CD4-positive, alpha-beta T cell (primary cell): ENCODE data around the gene LRIT3. TPM values are rescaled to one million over a fixed set of nuclear protein-coding genes. Genes with fewer than 3 reads are reported as not detected.

Experiments
- ATAC-seq: fragments of 200-7000 bp; cut with Tn5 transposase; one replicate; pipeline ENCODE4 v1.10.0; 2022; ENCODE audit warnings: mild to moderate bottlenecking; ENCODE audit not compliant: poor library complexity
- CTCF ChIA-PET: fragments of 350-600 bp; sonication (Branson Sonifier 250); formaldehyde crosslinking; loops from one replicate; lab custom pipeline; 2021; ENCODE audit warnings: antibody characterized with exemption, inconsistent platforms; lab: Charles Lee
- POLR2A ChIA-PET: fragments of 350-600 bp; sonication (Branson Sonifier 250); formaldehyde crosslinking; loops from one replicate; lab custom pipeline; 2021; ENCODE audit warnings: antibody characterized with exemption, inconsistent platforms; lab: Charles Lee
- DNase-seq, 14 experiments: peaks; one replicate each; pipeline ENCODE4 v3.0.0-alpha.2; 2013 to 2020; ENCODE audit warnings: mixed read lengths in 2 of 14
- H3K27ac ChIP-seq, 2 donors: one replicate each; pipeline versions ENCODE4 v1.5.1 to v1.7.0; 2013; ENCODE audit warnings: low read length in 2 of 2, low read depth in 1 of 2, mild to moderate bottlenecking in 1 of 2
- H3K27me3 ChIP-seq, 2 experiments: 1 replicate in 1 of 2; 2 replicates in 1 of 2; pipeline versions ENCODE4 v1.6.1 to v1.7.0; 2013; ENCODE audit warnings: low read length in 2 of 2, control low read depth in 1 of 2, mild to moderate bottlenecking in 1 of 2, moderate library complexity in 1 of 2; ENCODE audit not compliant: insufficient read depth in 2 of 2, control insufficient read depth in 1 of 2
- H3K36me3 ChIP-seq: one replicate; pipeline ENCODE4 v1.6.1; 2013; ENCODE audit warnings: low read length, control low read depth; ENCODE audit not compliant: insufficient read depth
- H3K4me1 ChIP-seq: one replicate; pipeline ENCODE4 v1.6.1; 2013; ENCODE audit warnings: low read length, control low read depth; ENCODE audit not compliant: insufficient read depth
- H3K4me3 ChIP-seq: one replicate; pipeline ENCODE4 v1.5.1; 2013; ENCODE audit warnings: mild to moderate bottlenecking, low read length, moderate library complexity
- H3K9me3 ChIP-seq, 2 experiments: 1 replicate in 1 of 2; 2 replicates in 1 of 2; pipeline versions ENCODE4 v1.6.1 to v1.7.0; 2013; ENCODE audit warnings: low read length in 2 of 2, mild to moderate bottlenecking in 2 of 2, control low read depth in 1 of 2, moderate library complexity in 1 of 2; ENCODE audit not compliant: control insufficient read depth in 1 of 2, insufficient read depth in 1 of 2
- H3K27ac Mint-ChIP-seq: one replicate; pipeline ENCODE4 v1.8.0; 2020; ENCODE audit warnings: mixed read lengths
- H3K27me3 Mint-ChIP-seq: one replicate; pipeline ENCODE4 v1.8.0; 2021; ENCODE audit warnings: mixed read lengths
- H3K36me3 Mint-ChIP-seq: one replicate; pipeline ENCODE4 v1.8.0; 2021; ENCODE audit warnings: low read depth, mixed read lengths
- H3K4me1 Mint-ChIP-seq: one replicate; pipeline ENCODE4 v1.8.0; 2021; ENCODE audit warnings: low read depth, mixed read lengths
- H3K4me3 Mint-ChIP-seq: one replicate; pipeline ENCODE4 v1.8.0; 2020; ENCODE audit warnings: mild to moderate bottlenecking, mixed read lengths
- H3K9me3 Mint-ChIP-seq: one replicate; pipeline ENCODE4 v1.8.0; 2020; ENCODE audit warnings: mixed read lengths
- intact Hi-C, 2 experiments: fragments of 100-400 bp; cut with DNase I in 1 of 2; cut with micrococcal nuclease in 1 of 2; formaldehyde crosslinking; loops; one replicate each; pipeline versions ENCODE4 v1.15.1 to v1.9.0; 2023 to 2025; cut with DNase I, micrococcal nuclease
- total RNA-seq, 174 experiments: library from RNA in 2 of 174; stranded (reverse) in 2 of 174; gene quantifications; one replicate each; pipeline ENCODE4 v1.2.3 and lab custom pipeline; 2021 to 2026
- TF ChIP-seq, protein P1 (sequence below): fragments of 200-600 bp; IDR thresholded peaks from one replicate; pipeline ENCODE4 v1.8.0; 2022; ENCODE audit warnings: antibody characterized with exemption, mild to moderate bottlenecking

The LRIT3 gene
- total RNA-seq, 2 experiments from 2014 or later = 0.14 TPM; not detected in 1

DNA sequence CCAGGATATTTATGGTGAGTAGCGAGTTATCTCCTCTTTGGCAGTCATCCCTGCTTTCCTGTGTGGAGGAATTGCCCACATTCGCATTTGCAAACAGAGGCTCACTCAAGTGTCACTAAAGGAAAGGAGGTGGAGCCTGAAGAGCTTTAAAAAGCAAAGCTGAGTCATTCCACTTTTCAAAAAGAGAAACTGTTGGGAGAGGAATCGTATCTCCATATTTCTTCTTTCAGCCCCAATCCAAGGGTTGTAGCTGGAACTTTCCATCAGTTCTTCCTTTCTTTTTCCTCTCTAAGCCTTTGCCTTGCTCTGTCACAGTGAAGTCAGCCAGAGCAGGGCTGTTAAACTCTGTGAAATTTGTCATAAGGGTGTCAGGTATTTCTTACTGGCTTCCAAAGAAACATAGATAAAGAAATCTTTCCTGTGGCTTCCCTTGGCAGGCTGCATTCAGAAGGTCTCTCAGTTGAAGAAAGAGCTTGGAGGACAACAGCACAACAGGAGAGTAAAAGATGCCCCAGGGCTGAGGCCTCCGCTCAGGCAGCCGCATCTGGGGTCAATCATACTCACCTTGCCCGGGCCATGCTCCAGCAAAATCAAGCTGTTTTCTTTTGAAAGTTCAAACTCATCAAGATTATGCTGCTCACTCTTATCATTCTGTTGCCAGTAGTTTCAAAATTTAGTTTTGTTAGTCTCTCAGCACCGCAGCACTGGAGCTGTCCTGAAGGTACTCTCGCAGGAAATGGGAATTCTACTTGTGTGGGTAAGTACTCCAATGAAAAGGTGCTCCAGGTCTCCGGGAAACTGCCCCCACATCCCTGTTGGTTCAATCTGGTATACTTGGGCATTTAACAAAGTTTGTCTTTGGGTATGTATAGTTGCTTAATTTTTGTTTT, 65.0 kb downstream of the LRIT3 start, which contains the start of gene EGF:
Gene EGF (plus strand): TSS at position 178 of the 890 bp plus-strand sequence. CDS start 453 bp downstream, at position 631.
- H3K27me3 Mint-ChIP-seq = peaks cover 47% of the 10 kb centered on the region
- H3K36me3 Mint-ChIP-seq = no peaks in the 10 kb centered on the region
- TF ChIP-seq, protein P1, sequence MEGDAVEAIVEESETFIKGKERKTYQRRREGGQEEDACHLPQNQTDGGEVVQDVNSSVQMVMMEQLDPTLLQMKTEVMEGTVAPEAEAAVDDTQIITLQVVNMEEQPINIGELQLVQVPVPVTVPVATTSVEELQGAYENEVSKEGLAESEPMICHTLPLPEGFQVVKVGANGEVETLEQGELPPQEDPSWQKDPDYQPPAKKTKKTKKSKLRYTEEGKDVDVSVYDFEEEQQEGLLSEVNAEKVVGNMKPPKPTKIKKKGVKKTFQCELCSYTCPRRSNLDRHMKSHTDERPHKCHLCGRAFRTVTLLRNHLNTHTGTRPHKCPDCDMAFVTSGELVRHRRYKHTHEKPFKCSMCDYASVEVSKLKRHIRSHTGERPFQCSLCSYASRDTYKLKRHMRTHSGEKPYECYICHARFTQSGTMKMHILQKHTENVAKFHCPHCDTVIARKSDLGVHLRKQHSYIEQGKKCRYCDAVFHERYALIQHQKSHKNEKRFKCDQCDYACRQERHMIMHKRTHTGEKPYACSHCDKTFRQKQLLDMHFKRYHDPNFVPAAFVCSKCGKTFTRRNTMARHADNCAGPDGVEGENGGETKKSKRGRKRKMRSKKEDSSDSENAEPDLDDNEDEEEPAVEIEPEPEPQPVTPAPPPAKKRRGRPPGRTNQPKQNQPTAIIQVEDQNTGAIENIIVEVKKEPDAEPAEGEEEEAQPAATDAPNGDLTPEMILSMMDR = no peak
- no peak within 1 kb of the TSS for H3K27ac ChIP-seq
- intact Hi-C loops = no loop called here
- POLR2A ChIA-PET = interaction anchor here (0.6 kb wide), 1 partner anchor 180 kb away, joined by 4 read pairs; no protein-coding TSS in a partner anchor
- DNase-seq (no peak), ATAC-seq (no peak)
- H3K27ac Mint-ChIP-seq = no peak within 1 kb of the TSS
- no peaks in the 10 kb centered on the region for H3K9me3 Mint-ChIP-seq
- no peak within 1 kb of the TSS for H3K4me3 ChIP-seq
- CTCF ChIA-PET = no interaction called here
- no peaks in the 10 kb centered on the region for H3K4me1 ChIP-seq
- no peaks in the 10 kb centered on the region for H3K4me1 Mint-ChIP-seq
- H3K27me3 ChIP-seq = peaks cover 0 to 16% of the 10 kb centered on the region in 2 experiments
- H3K9me3 ChIP-seq = no peaks in the 10 kb centered on the region
- H3K4me3 Mint-ChIP-seq = no peak within 1 kb of the TSS
- H3K36me3 ChIP-seq = no peaks in the 10 kb centered on the region

DNA sequence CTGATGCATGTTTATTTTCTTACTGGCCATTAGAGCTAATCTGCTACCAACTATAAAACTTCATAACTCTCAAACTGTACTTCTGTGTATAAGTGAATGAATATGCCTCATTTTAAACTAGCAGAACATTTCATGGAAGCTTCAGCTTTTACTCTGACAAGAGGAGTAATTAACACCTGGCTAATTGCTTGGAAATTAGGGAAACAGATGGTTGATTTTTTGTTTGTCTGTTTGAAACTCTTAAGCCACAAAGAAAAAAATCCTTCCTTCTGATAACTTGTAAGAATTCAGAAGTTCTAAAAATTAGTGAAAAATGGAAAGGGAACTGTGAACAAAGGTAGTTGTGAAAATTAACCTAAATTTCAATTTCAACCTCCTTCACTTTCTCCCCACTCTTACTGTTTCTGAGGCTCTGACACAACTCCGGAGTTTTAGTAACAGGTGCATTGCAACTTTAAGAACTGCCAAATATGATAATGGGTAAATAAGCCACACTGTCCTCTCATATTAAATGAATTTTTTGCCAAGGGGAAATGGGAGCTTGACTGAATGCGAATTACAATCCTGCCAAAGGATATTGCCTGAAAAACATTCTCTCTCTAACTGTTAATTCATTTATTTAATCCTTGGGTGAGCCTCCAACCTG, 65.8 kb downstream of the LRIT3 start:
- no peak overlapping the region for H3K4me3 ChIP-seq
- DNase-seq = no peak
- no peak overlapping the region for H3K4me3 Mint-ChIP-seq
- H3K9me3 Mint-ChIP-seq = no peaks in the 10 kb centered on the region
- H3K27me3 Mint-ChIP-seq = peaks cover 48% of the 10 kb centered on the region
- H3K4me1 ChIP-seq = no peaks in the 10 kb centered on the region
- CTCF ChIA-PET = no interaction called here
- no peaks in the 10 kb centered on the region for H3K36me3 ChIP-seq
- no peaks in the 10 kb centered on the region for H3K9me3 ChIP-seq
- H3K36me3 Mint-ChIP-seq = no peaks in the 10 kb centered on the region
- H3K4me1 Mint-ChIP-seq = no peaks in the 10 kb centered on the region
- TF ChIP-seq, protein P1 = no peak
- H3K27ac ChIP-seq = no peak overlapping the region
- peaks cover 0 to 14% of the 10 kb centered on the region in 2 experiments for H3K27me3 ChIP-seq
- intact Hi-C loops = no loop called here
- POLR2A ChIA-PET = interaction anchor here (0.6 kb wide), 1 partner anchor 179 kb away, joined by 4 read pairs; no protein-coding TSS in a partner anchor
- ATAC-seq = no peak
- H3K27ac Mint-ChIP-seq = no peak overlapping the region

DNA sequence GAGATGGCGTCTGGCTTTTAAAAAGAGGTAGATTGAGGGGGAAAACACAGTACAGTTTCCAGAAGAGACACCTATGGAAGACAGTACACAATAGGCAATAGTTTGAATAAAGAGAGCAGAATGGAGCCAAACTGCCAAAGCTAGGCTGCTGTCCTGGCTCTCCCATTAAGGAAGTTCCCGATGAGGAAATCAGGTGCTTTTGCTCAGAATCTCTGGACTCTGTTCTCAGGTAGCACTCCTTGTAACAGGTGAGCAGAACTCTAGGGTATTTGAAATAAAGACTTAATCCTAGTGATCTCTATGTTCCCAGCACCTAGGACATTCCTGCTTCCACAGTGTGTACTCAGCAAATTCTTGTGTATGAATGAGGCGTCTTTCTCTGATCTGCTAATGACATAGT, 66.4 kb downstream of the LRIT3 start:
- CTCF ChIA-PET = no interaction called here
- no peak overlapping the region for H3K4me3 Mint-ChIP-seq
- no peak overlapping the region for H3K4me3 ChIP-seq

More for the DNA sequence above, 66.4 kb downstream of the LRIT3 start:
- H3K36me3 Mint-ChIP-seq = no peaks in the 10 kb centered on the region
- Histone ChIP-seq H3K4me1 (no peaks in the 10 kb centered on the region), H3K9me3 (no peaks in the 10 kb centered on the region), H3K27me3 (peaks cover 0 to 12% of the 10 kb centered on the region in 2 experiments), H3K27ac (no peak overlapping the region), H3K36me3 (no peaks in the 10 kb centered on the region)
- peaks cover 48% of the 10 kb centered on the region for H3K27me3 Mint-ChIP-seq
- H3K9me3 Mint-ChIP-seq = no peaks in the 10 kb centered on the region
- POLR2A ChIA-PET = no interaction called here
- no peak overlapping the region for H3K27ac Mint-ChIP-seq
- H3K4me1 Mint-ChIP-seq = no peaks in the 10 kb centered on the region
- intact Hi-C loops = no loop called here
- DNase-seq = no peak
- no peak for ATAC-seq
- TF ChIP-seq, protein P1 = no peak
